ENCODE measurements around the gene CREG2. TPM values are rescaled to one million over a fixed set of nuclear protein-coding genes. Genes with fewer than 3 reads are reported as not detected.

CREG2 gene
- total RNA-seq, 1 experiment from 2014 or later: 119 TPM

- no peak for TF ChIP-seq CTCF (IDR thresholded peaks at IDR 0.05; ENCODE audit: insufficient read depth in 1 of 2, low read depth in 1 of 2, low read length in 1 of 2, severe bottlenecking in 1 of 2, unreplicated experiment in 1 of 2)
Observed at GRCh38 chr2:101311696-101312017, 75.6 kb downstream of the CREG2 start.

GRCh38 chr2:101310834-101311695 lies 76.2 kb downstream of the CREG2 start:
- CTCF ChIA-PET: no interaction called here

More at GRCh38 chr2:101311696-101312017, 75.6 kb downstream of the CREG2 start:
- Mint-ChIP-seq H3K9me3 (ENCODE audit: unreplicated experiment) (no peaks in the 10 kb centered on the region), H3K27me3 (ENCODE audit: insufficient read depth, unreplicated experiment) (no peaks in the 10 kb centered on the region), H3K36me3 (ENCODE audit: insufficient read depth, unreplicated experiment) (peaks cover 24% of the 10 kb centered on the region), H3K4me1 (ENCODE audit: low read depth, unreplicated experiment) (peaks cover 24% of the 10 kb centered on the region), H3K27ac (ENCODE audit: unreplicated experiment) (no peak overlapping the region), H3K4me3 (ENCODE audit: unreplicated experiment) (no peak overlapping the region)
- Histone ChIP-seq H3K36me3 (ENCODE audit: control insufficient read depth, insufficient read depth, low read length) (no peaks in the 10 kb centered on the region), H3K27me3 (replicated peaks; ENCODE audit: control insufficient read depth, insufficient read depth, low read length) (no peaks in the 10 kb centered on the region), H3K4me3 (ENCODE audit: low read depth, low read length) (no peak overlapping the region), H3K9me3 (no peaks in the 10 kb centered on the region), H3K4me1 (peaks cover 23% of the 10 kb centered on the region)
- BruUV-seq (replicated peaks): no TSS peak
- ChIA-PET POLR2A (interaction anchor here (0.6 kb wide), 1 partner anchor 8 kb away, joined by 7 read pairs; no protein-coding TSS in a partner anchor), CTCF (no interaction called here)
- intact Hi-C loops (cut with micrococcal nuclease; ENCODE audit: unreplicated experiment): no loop called here
- no peak for DNase-seq

More at GRCh38 chr2:101310834-101311695, 76.2 kb downstream of the CREG2 start:
- H3K4me1 Mint-ChIP-seq (ENCODE audit: low read depth, unreplicated experiment): peaks cover 29% of the 10 kb centered on the region
- TF ChIP-seq CTCF (IDR thresholded peaks at IDR 0.05; ENCODE audit: insufficient read depth in 1 of 2, low read depth in 1 of 2, low read length in 1 of 2, severe bottlenecking in 1 of 2, unreplicated experiment in 1 of 2): no peak
- H3K36me3 Mint-ChIP-seq (ENCODE audit: insufficient read depth, unreplicated experiment): peaks cover 30% of the 10 kb centered on the region
- DNase-seq: no peak
- BruUV-seq (replicated peaks): no TSS peak
- H3K27me3 Mint-ChIP-seq (ENCODE audit: insufficient read depth, unreplicated experiment): no peaks in the 10 kb centered on the region
- no peaks in the 10 kb centered on the region for H3K9me3 ChIP-seq
- H3K9me3 Mint-ChIP-seq (ENCODE audit: unreplicated experiment): no peaks in the 10 kb centered on the region
- peak overlapping the region; percentile 3 for H3K4me3 Mint-ChIP-seq (ENCODE audit: unreplicated experiment)
- no peaks in the 10 kb centered on the region for H3K27me3 ChIP-seq (replicated peaks; ENCODE audit: control insufficient read depth, insufficient read depth, low read length)
- H3K36me3 ChIP-seq (ENCODE audit: control insufficient read depth, insufficient read depth, low read length): no peaks in the 10 kb centered on the region
- POLR2A ChIA-PET: no interaction called here
- H3K4me3 ChIP-seq (ENCODE audit: low read depth, low read length): no peak overlapping the region
- intact Hi-C loops (cut with micrococcal nuclease; ENCODE audit: unreplicated experiment): no loop called here
- peaks cover 28% of the 10 kb centered on the region for H3K4me1 ChIP-seq
- peak overlapping the region; percentile 57 for H3K27ac Mint-ChIP-seq (ENCODE audit: unreplicated experiment)
